ENCODE results near the gene MSANTD3. TPM values are rescaled to one million over a fixed set of nuclear protein-coding genes. Genes with fewer than 3 reads are reported as not detected.
A peak's percentile ranks its signal among the peaks of the same experiment; 100 is the strongest.

The MSANTD3 gene
- total RNA-seq, 1 donor: 82.9 TPM

GRCh38 chr9:100449420-100449819 is 22.5 kb downstream of the MSANTD3 start:
- DNase-seq (ENCODE audit: low read depth): no peak
- H3K4me3 ChIP-seq (ENCODE audit: low read depth, low read length): no peak overlapping the region
- no peak for TF ChIP-seq CTCF (IDR thresholded peaks at IDR 0.05; ENCODE audit: insufficient read depth, low read depth, low read length)

- DNase-seq (ENCODE audit: low read depth): no peak
- H3K4me3 ChIP-seq (ENCODE audit: low read depth, low read length): no peak overlapping the region
- no peak for TF ChIP-seq CTCF (IDR thresholded peaks at IDR 0.05; ENCODE audit: insufficient read depth, low read depth, low read length)
Measured at GRCh38 chr9:100452894-100453293, 26.0 kb downstream of the MSANTD3 start.

GRCh38 chr9:100455470-100455869 is 28.5 kb downstream of the MSANTD3 start:
- H3K4me3 ChIP-seq (ENCODE audit: low read depth, low read length): no peak overlapping the region
- no peak for TF ChIP-seq CTCF (IDR thresholded peaks at IDR 0.05; ENCODE audit: insufficient read depth, low read depth, low read length)
- DNase-seq (ENCODE audit: low read depth): peak; percentile 18

- no peak for DNase-seq (ENCODE audit: low read depth)
- H3K4me3 ChIP-seq (ENCODE audit: low read depth, low read length): no peak overlapping the region
- TF ChIP-seq CTCF (IDR thresholded peaks at IDR 0.05; ENCODE audit: insufficient read depth, low read depth, low read length): no peak
Measured at GRCh38 chr9:100457517-100457916, 30.6 kb downstream of the MSANTD3 start.

GRCh38 chr9:100459963-100460362 is 33.0 kb downstream of the MSANTD3 start:
- TF ChIP-seq CTCF (IDR thresholded peaks at IDR 0.05; ENCODE audit: insufficient read depth, low read depth, low read length): no peak
- no peak for DNase-seq (ENCODE audit: low read depth)
- H3K4me3 ChIP-seq (ENCODE audit: low read depth, low read length): no peak overlapping the region

- H3K4me3 ChIP-seq (ENCODE audit: low read depth, low read length): no peak overlapping the region
- no peak for DNase-seq (ENCODE audit: low read depth)
- no peak for TF ChIP-seq CTCF (IDR thresholded peaks at IDR 0.05; ENCODE audit: insufficient read depth, low read depth, low read length)
Measured at GRCh38 chr9:100465274-100465673, 38.3 kb downstream of the MSANTD3 start.

GRCh38 chr9:100465761-100466160 is 38.8 kb downstream of the MSANTD3 start:
- no peak overlapping the region for H3K4me3 ChIP-seq (ENCODE audit: low read depth, low read length)
- DNase-seq (ENCODE audit: low read depth): no peak
- TF ChIP-seq CTCF (IDR thresholded peaks at IDR 0.05; ENCODE audit: insufficient read depth, low read depth, low read length): no peak

All from fibroblast of villous mesenchyme (primary cell).